Measurements from ENCODE around the gene SLC1A3. TPM values are rescaled to one million over a fixed set of nuclear protein-coding genes. Genes with fewer than 3 reads are reported as not detected.
"Not testable (repeated sequence)": the region's sequence is repeated elsewhere in the genome, so short reads cannot be mapped to it uniquely, and the experiment has no call there.

SLC1A3 gene
- polyA plus RNA-seq, 2 donors = 13.5 to 16.1 TPM

- not testable (repeated sequence) for H3K9me3 ChIP-seq (ENCODE audit: control insufficient read depth in 2 of 2, insufficient read depth in 1 of 2, low read depth in 1 of 2, low read length in 1 of 2); H3K4me1 ChIP-seq (ENCODE audit: control insufficient read depth in 2 of 2, insufficient read depth in 2 of 2, low read length in 1 of 2); H3K27me3 ChIP-seq (ENCODE audit: control insufficient read depth in 1 of 2, insufficient read depth in 2 of 2, low read length in 2 of 2); H3K36me3 ChIP-seq (ENCODE audit: control insufficient read depth in 2 of 2, insufficient read depth in 2 of 2, low read length in 1 of 2); H3K27ac ChIP-seq (ENCODE audit: low read depth in 2 of 2, low read length in 1 of 2); H3K4me3 ChIP-seq (ENCODE audit: low read depth in 1 of 2, low read length in 2 of 2)
Measured at GRCh38 chr5:36579858-36580257, 26.5 kb upstream of the SLC1A3 start.

- no peaks in the 10 kb centered on the region for H3K9me3 ChIP-seq (ENCODE audit: control insufficient read depth in 2 of 2, insufficient read depth in 1 of 2, low read depth in 1 of 2, low read length in 1 of 2)
Measured at GRCh38 chr5:36581070-36581469, 25.3 kb upstream of the SLC1A3 start.

GRCh38 chr5:36584009-36584875, 22.2 kb upstream of the SLC1A3 start:
- Histone ChIP-seq H3K27ac (ENCODE audit: low read depth in 2 of 2, low read length in 1 of 2) (no peak overlapping the region), H3K36me3 (ENCODE audit: control insufficient read depth in 2 of 2, insufficient read depth in 2 of 2, low read length in 1 of 2) (no peaks in the 10 kb centered on the region), H3K27me3 (ENCODE audit: control insufficient read depth in 1 of 2, insufficient read depth in 2 of 2, low read length in 2 of 2) (no peaks in the 10 kb centered on the region), H3K4me1 (ENCODE audit: control insufficient read depth in 2 of 2, insufficient read depth in 2 of 2, low read length in 1 of 2) (no peaks in the 10 kb centered on the region), H3K4me3 (ENCODE audit: low read depth in 1 of 2, low read length in 2 of 2) (no peak overlapping the region), H3K9me3 (ENCODE audit: control insufficient read depth in 2 of 2, insufficient read depth in 1 of 2, low read depth in 1 of 2, low read length in 1 of 2) (no peaks in the 10 kb centered on the region)
- WGBS, 2 donors = 81 to 82% methylated on average over 10 of the region's 10 CpGs

More at GRCh38 chr5:36581070-36581469, 25.3 kb upstream of the SLC1A3 start:
- Histone ChIP-seq H3K4me1 (ENCODE audit: control insufficient read depth in 2 of 2, insufficient read depth in 2 of 2, low read length in 1 of 2) (no peaks in the 10 kb centered on the region), H3K27me3 (ENCODE audit: control insufficient read depth in 1 of 2, insufficient read depth in 2 of 2, low read length in 2 of 2) (no peaks in the 10 kb centered on the region), H3K4me3 (ENCODE audit: low read depth in 1 of 2, low read length in 2 of 2) (no peak overlapping the region), H3K36me3 (ENCODE audit: control insufficient read depth in 2 of 2, insufficient read depth in 2 of 2, low read length in 1 of 2) (no peaks in the 10 kb centered on the region), H3K27ac (ENCODE audit: low read depth in 2 of 2, low read length in 1 of 2) (no peak overlapping the region)
- 66 to 71% methylated on average over 3 of the region's 3 CpGs for WGBS, 2 donors

- Histone ChIP-seq H3K36me3 (ENCODE audit: control insufficient read depth in 2 of 2, insufficient read depth in 2 of 2, low read length in 1 of 2) (no peaks in the 10 kb centered on the region), H3K27me3 (ENCODE audit: control insufficient read depth in 1 of 2, insufficient read depth in 2 of 2, low read length in 2 of 2) (no peaks in the 10 kb centered on the region), H3K4me3 (ENCODE audit: low read depth in 1 of 2, low read length in 2 of 2) (no peak overlapping the region), H3K9me3 (ENCODE audit: control insufficient read depth in 2 of 2, insufficient read depth in 1 of 2, low read depth in 1 of 2, low read length in 1 of 2) (no peaks in the 10 kb centered on the region), H3K4me1 (ENCODE audit: control insufficient read depth in 2 of 2, insufficient read depth in 2 of 2, low read length in 1 of 2) (no peaks in the 10 kb centered on the region), H3K27ac (ENCODE audit: low read depth in 2 of 2, low read length in 1 of 2) (no peak overlapping the region)
- 27 to 50% methylated on average over 1 of the region's 1 CpG for WGBS, 2 donors
Measured at GRCh38 chr5:36585701-36586100, 20.7 kb upstream of the SLC1A3 start.

DNA sequence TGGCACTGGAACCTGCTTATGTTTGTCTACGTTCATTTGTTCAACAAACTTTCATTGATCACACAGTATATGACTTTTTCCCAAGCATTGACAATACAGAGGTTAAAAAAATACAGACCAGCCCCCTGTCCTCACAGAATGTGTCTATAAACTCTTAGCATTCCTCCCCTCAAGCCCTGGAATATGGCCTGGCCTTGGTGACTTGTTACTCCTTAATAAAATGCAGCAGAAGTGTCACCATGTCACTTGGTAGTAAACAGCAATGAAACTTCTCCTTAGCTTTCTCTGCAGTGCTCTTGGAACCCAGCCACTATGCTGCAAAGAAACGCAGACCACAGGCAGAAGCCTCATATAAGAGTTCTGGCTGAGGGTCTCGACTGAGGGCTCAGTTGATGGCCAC, 19.1 kb upstream of the SLC1A3 start:
- Histone ChIP-seq H3K27ac (ENCODE audit: low read depth in 2 of 2, low read length in 1 of 2) (no peak overlapping the region), H3K4me1 (ENCODE audit: control insufficient read depth in 2 of 2, insufficient read depth in 2 of 2, low read length in 1 of 2) (no peaks in the 10 kb centered on the region), H3K4me3 (ENCODE audit: low read depth in 1 of 2, low read length in 2 of 2) (no peak overlapping the region), H3K36me3 (ENCODE audit: control insufficient read depth in 2 of 2, insufficient read depth in 2 of 2, low read length in 1 of 2) (no peaks in the 10 kb centered on the region), H3K27me3 (ENCODE audit: control insufficient read depth in 1 of 2, insufficient read depth in 2 of 2, low read length in 2 of 2) (no peaks in the 10 kb centered on the region), H3K9me3 (ENCODE audit: control insufficient read depth in 2 of 2, insufficient read depth in 1 of 2, low read depth in 1 of 2, low read length in 1 of 2) (no peaks in the 10 kb centered on the region)
- WGBS, 2 donors = 69 to 71% methylated on average over 3 of the region's 3 CpGs

- H3K9me3 ChIP-seq (ENCODE audit: control insufficient read depth in 2 of 2, insufficient read depth in 1 of 2, low read depth in 1 of 2, low read length in 1 of 2); H3K4me1 ChIP-seq (ENCODE audit: control insufficient read depth in 2 of 2, insufficient read depth in 2 of 2, low read length in 1 of 2); H3K27ac ChIP-seq (ENCODE audit: low read depth in 2 of 2, low read length in 1 of 2); H3K36me3 ChIP-seq (ENCODE audit: control insufficient read depth in 2 of 2, insufficient read depth in 2 of 2, low read length in 1 of 2); H3K4me3 ChIP-seq (ENCODE audit: low read depth in 1 of 2, low read length in 2 of 2); H3K27me3 ChIP-seq (ENCODE audit: control insufficient read depth in 1 of 2, insufficient read depth in 2 of 2, low read length in 2 of 2): not testable (repeated sequence)
- WGBS, 2 donors = 91 to 93% methylated on average over 4 of the region's 4 CpGs
Measured at GRCh38 chr5:36589735-36590134, 16.7 kb upstream of the SLC1A3 start.

DNA sequence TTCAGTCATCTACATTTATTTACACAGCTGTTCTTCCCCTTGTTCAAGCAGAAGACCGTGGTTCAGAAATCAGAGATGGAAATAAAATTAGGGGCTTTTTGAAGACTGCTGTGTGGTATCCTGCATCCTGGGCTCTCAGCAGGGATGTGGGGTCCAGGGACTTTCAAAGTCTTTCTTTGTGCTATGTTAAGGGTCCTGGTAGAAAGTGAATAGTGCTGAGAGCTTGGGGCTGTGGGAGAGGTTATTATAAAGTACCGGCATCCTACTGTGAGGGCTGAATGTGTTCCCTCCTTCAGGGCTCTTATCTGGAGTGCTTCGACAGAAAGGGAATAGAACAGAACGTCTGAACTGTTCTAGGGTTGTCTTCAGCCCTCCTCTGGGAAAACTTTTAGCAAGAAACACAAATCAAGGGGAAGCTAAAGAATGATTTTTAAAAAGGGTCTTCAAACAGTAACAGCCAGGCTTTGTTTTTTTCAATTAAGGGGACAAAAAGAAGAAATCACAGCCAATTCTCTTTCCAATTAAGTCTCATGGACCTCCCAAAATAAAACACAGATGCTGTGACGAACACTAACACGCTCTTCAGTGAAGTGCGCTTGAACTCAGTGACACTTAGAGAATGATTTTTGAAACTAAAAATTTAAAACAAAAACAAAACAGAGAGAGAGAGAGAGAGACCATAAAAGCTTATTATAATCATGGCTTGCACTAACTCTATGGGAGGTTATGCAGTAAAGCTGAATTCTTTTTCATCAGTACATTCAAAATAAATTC, 15.7 kb upstream of the SLC1A3 start:
- Histone ChIP-seq H3K27me3 (ENCODE audit: control insufficient read depth in 1 of 2, insufficient read depth in 2 of 2, low read length in 2 of 2) (no peaks in the 10 kb centered on the region), H3K27ac (ENCODE audit: low read depth in 2 of 2, low read length in 1 of 2) (no peak overlapping the region), H3K4me3 (ENCODE audit: low read depth in 1 of 2, low read length in 2 of 2) (no peak overlapping the region), H3K36me3 (ENCODE audit: control insufficient read depth in 2 of 2, insufficient read depth in 2 of 2, low read length in 1 of 2) (no peaks in the 10 kb centered on the region), H3K4me1 (ENCODE audit: control insufficient read depth in 2 of 2, insufficient read depth in 2 of 2, low read length in 1 of 2) (no peaks in the 10 kb centered on the region), H3K9me3 (ENCODE audit: control insufficient read depth in 2 of 2, insufficient read depth in 1 of 2, low read depth in 1 of 2, low read length in 1 of 2) (no peaks in the 10 kb centered on the region)
- 61 to 74% methylated on average over 7 of the region's 7 CpGs for WGBS, 2 donors

DNA sequence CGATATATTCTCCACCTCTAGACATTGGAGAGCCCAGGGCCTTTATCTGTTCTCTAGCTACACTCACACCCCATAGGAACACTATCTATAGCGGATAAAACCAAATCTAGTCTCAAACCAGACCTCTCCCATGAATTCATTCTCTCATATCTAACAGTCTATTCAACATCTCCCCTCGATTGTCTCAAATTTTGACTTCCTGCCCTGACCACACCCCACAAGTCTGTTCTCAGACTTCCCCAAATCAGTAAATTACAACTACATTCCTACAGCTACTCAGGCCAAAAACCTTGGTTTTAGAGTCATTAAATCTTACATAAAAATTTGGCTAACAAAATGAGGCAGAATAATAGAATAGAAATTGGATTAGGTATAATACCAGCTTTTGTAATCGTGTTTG, 12.5 kb upstream of the SLC1A3 start:
- H3K4me3 ChIP-seq (ENCODE audit: low read depth in 1 of 2, low read length in 2 of 2) = no peak overlapping the region
- no peak overlapping the region for H3K27ac ChIP-seq (ENCODE audit: low read depth in 2 of 2, low read length in 1 of 2)
- H3K9me3 ChIP-seq (ENCODE audit: control insufficient read depth in 2 of 2, insufficient read depth in 1 of 2, low read depth in 1 of 2, low read length in 1 of 2) = no peaks in the 10 kb centered on the region
- H3K4me1 ChIP-seq (ENCODE audit: control insufficient read depth in 2 of 2, insufficient read depth in 2 of 2, low read length in 1 of 2) = no peaks in the 10 kb centered on the region
- no peaks in the 10 kb centered on the region for H3K36me3 ChIP-seq (ENCODE audit: control insufficient read depth in 2 of 2, insufficient read depth in 2 of 2, low read length in 1 of 2)
- 68 to 72% methylated on average over 4 of the region's 4 CpGs for WGBS, 2 donors
- no peaks in the 10 kb centered on the region for H3K27me3 ChIP-seq (ENCODE audit: control insufficient read depth in 1 of 2, insufficient read depth in 2 of 2, low read length in 2 of 2)

DNA sequence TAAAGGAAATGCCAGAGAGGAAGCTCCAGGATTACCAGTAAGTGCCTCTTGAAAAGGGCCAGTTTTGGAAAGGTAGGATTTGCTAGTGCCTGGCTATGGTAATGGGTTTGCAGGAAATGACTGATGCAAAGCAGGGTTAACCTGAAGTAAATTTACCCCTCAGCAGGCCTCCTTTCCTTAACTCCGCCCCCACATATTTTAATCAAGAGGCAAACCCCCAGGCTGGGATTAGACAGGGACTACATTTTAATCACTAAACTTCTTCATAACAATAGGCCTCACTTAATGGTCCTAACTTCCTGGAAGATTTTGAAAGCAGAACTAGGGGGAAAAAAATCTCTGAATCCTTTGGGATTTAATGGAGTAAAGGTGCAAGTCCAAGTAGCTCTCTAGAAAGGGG, 10.2 kb upstream of the SLC1A3 start:
- Histone ChIP-seq H3K36me3 (ENCODE audit: control insufficient read depth in 2 of 2, insufficient read depth in 2 of 2, low read length in 1 of 2) (no peaks in the 10 kb centered on the region), H3K4me1 (ENCODE audit: control insufficient read depth in 2 of 2, insufficient read depth in 2 of 2, low read length in 1 of 2) (no peaks in the 10 kb centered on the region), H3K27ac (ENCODE audit: low read depth in 2 of 2, low read length in 1 of 2) (no peak overlapping the region), H3K27me3 (ENCODE audit: control insufficient read depth in 1 of 2, insufficient read depth in 2 of 2, low read length in 2 of 2) (no peaks in the 10 kb centered on the region), H3K4me3 (ENCODE audit: low read depth in 1 of 2, low read length in 2 of 2) (no peak overlapping the region), H3K9me3 (ENCODE audit: control insufficient read depth in 2 of 2, insufficient read depth in 1 of 2, low read depth in 1 of 2, low read length in 1 of 2) (no peaks in the 10 kb centered on the region)
- WGBS, 2 donors = 78 to 83% methylated on average over 1 of the region's 1 CpG

Measured in esophagus (tissue), 2 donors.